Dedifferentiated amniotic fluid mesenchymal stem cell (primary cell): ENCODE results near the gene FOXO1.
"Not testable (repeated sequence)": the region's sequence is repeated elsewhere in the genome, so short reads cannot be mapped to it uniquely, and the experiment has no call there.

Experiments used
- DNase-seq: peaks from one replicate; pipeline ENCODE4 v3.0.0-alpha.2; 2016; ENCODE audit errors: extremely low spot score

Gene FOXO1

DNA sequence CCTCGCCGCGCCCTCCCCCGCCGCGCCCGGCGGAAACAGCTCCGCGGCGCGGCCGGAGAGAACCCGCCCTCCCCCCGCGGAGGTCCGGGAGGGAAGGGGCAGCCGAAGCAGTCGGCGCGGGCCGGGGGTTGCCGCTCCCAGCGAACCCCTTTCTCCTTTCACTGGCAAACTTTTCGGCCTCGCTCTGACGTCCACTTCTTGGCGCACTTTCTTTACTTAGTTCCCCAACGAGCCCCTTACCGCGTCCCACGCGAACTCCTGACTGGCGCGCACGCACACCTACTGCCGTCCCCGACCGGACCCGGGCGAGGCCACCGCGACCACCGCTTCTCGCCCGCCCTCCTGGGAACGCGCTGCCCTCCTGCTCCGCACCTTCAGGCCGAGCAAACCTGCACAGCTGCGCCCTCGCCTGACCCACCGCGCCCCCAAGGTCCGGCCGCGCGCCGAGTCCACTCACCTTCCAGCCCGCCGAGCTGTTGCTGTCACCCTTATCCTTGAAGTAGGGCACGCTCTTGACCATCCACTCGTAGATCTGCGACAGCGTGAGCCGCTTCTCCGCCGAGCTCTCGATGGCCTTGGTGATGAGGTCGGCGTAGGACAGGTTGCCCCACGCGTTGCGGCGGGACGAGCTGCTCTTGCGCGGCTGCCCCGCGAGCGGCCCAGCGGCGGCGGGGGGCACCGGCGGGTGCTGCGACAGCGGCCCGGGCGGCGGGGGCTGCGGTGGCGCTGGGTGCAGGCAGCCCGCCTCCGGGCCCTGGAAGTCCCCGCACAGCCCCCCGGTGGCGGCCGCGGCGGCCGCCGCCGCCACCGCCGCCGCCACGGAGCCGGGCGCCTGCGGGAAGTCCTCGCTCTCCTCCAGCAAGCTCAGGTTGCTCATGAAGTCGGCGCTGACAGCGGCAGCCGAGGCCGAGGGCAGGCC is 1.1 kb downstream of the FOXO1 start:
- no peak for DNase-seq

DNA sequence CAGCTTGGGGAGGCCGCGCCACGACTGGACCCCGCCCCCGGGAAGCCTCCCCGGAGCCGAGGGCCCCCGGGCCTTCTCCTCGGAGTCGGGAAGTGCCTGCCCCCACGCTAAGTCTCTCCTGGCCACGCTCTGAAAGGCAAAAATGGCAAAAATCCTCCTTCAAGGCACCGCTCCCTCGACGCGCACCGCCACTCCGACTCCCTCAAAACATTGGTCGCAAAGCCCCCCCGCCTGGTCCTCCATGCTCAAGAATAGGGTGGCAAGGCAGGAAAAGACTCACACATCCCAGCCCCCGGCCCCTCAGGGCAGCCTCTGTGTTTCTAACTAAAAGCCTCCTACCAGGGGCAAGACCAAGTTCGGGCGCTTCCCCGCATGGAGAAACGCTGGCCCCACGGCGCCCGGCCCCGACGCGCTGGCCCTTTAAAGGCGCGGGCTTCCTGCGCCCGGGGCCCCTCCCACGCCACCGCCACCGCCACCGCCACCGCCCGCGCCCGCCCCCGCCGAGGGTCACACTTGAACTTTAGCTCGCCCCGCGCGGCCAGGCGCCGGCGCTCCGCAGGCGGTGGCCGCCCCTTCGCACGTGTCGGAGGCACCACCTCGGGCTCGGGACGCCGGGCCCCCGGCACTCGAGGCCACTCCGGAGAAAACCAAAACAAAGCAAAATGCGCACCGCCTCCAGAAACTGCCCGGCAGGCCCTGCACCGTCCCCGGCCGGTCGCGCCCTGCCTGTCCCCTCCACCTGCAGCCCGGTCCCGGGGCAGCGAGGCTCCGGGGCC is 1.9 kb downstream of the FOXO1 start:
- DNase-seq: no peak

DNA sequence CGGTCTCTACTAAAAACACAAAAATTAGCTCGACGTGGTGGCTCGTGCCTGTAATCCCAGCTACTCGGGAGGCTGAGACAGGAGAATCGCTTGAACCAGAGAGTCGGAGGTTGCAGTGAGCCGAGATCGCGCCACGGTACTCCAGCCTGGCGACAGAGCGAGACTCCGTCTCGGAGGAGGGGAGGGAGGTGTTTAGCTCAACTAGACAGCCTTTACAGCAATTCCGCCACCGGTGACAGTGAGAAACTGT is 2.4 kb downstream of the FOXO1 start:
- DNase-seq: not testable (repeated sequence)

DNA sequence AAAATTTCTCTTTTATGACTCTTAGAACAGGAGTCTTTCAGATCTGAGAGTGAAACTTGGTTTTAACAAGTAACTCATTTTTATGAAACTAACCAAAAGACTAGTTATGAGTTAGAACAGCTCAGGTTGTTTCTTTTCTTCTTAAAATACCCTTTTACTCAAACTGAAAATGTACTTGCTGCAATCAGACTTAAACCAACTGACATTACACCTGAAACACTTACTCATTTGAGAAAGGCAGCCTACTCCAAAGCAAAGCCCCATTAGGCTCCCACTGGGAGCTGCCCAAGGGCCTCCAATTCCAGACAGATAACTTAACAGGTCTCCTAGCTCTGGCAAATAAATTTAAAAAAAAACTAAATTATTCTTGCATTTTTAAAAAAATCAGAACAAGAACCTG is 3.6 kb downstream of the FOXO1 start:
- no peak for DNase-seq

DNA sequence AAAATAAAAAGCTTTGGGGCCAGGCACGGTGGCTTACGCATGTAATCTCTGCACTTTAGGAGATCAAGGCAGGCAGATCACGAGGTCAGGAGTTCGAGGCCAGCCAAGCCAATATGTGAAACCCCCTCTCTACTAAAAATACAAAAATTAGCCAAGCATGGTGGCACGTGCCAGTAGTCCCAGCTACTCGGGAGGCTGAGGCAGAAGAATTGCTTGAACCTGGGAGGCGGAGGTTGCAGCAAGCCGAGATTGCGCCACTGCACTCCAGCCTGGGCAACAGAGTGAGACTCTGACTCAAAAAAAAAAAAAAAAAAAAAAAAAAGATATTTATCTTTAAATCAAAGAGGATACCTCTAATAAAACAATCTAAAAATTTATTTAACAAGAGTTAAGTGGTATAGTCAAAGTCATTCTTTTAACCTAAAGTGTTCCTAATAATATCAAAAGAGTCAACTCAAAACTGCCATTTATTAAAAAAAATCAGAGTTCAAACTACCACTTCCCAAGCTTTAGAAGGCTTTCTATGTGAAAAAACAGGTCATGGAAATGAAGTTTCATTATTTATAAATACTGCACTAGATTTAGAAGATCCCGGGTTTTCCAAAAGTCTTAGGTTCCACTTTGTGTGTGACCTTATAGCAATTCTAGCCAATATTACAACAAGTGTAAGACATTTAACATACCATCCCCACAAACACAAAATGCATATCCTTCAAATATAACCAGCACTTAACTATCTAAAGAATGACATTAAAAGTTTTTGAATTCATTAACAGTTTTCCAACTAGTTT is 4.4 kb downstream of the FOXO1 start:
- no peak for DNase-seq

DNA sequence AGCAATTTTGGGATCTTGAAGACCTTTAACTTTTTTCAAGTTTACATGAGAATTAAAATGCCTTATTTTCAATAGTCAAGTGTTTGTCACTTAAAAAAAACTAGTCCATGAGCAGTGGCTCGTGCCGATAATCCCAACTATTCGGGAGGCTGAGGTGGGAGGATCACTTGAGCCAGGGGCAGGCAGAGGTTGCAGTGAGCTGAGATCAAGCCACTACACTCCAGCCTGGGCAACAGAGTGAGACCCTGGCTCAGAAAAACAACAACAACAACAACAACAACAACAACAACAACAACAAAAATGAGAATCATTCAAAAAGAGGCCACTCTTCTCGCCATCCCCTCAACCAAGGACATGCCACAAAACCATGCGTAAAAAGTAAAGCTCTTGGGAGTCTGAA is 5.7 kb downstream of the FOXO1 start:
- DNase-seq: no peak

DNA sequence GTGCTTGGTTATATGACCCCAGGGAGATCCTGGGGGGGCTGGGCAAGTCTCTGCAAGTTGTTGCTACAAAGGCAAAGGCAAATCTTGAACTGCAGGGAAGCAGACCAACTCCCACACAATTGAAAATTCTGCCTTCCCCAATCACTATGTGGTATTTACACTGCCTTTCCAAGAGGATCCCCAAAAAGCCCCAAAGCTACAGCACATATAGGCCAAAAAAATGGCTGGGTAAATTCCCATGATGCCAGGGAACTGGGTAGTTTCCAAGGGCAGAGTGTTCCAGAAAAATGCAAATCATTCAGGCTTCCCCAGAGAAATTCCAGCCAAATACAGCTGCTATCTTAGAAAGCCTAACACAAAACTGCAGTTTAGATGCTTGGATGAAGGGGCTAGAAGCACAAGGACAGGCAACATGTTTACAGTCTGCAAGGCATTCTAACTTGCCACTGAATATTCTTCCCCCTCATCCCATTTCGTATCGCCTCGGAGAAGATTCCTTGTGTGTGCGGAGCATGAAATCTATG is 6.2 kb downstream of the FOXO1 start:
- DNase-seq: no peak

DNA sequence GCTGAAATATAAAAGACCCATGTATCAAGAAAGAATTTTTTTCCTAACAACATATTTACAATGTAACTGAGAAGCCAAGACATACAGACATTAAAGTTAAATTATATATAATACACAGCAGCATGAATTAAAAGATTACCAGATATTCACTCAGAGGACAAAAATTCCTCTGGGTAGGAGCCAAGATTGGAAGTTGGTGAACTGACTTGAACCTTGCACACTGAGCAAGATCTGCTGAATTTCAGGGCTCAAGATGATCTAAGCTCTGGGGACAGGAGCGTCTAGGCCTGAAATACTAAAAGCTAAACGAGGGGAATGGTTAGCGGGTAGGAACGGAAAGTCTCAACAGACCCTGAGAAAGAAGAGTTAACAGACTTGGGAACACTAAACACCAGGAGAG is 8.5 kb downstream of the FOXO1 start:
- no peak for DNase-seq

DNA sequence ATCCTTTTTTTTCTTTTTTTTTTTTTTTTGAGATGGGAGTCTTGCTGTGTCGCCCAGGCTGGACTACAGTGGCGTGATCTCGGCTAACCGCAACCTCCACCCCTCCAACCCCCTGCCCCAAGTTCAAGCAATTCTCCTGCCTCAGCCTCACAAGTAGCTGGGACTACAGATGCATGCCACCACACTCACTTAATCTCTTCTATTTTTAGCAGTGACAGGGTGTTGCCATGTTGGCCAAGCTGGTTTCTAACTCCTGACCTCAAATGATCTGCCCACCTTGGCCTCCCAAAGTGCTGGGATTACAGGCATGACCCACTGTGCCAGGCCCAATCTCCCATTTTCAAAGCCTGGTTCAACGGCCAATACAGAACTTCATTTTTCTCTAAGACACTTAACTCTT is 9.1 kb downstream of the FOXO1 start:
- DNase-seq: no peak

DNA sequence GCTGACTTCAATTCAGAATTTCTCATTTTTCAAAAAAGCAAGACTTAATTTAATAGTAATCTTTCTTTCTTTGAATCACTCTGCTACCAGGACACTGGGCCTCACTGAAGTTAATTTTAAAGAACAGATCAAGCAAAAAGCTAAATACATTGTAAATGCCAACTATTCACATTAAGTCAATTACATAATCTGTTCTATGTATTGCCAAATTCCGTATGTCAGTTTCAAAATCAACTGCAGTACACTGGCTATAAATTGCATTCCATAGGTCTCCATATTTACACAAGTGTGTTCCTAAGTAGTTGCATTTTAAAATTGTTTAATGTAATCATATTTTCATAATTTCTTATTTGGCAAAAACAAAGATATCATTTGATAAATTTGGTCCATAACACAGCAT is 10.1 kb downstream of the FOXO1 start:
- no peak for DNase-seq

DNA sequence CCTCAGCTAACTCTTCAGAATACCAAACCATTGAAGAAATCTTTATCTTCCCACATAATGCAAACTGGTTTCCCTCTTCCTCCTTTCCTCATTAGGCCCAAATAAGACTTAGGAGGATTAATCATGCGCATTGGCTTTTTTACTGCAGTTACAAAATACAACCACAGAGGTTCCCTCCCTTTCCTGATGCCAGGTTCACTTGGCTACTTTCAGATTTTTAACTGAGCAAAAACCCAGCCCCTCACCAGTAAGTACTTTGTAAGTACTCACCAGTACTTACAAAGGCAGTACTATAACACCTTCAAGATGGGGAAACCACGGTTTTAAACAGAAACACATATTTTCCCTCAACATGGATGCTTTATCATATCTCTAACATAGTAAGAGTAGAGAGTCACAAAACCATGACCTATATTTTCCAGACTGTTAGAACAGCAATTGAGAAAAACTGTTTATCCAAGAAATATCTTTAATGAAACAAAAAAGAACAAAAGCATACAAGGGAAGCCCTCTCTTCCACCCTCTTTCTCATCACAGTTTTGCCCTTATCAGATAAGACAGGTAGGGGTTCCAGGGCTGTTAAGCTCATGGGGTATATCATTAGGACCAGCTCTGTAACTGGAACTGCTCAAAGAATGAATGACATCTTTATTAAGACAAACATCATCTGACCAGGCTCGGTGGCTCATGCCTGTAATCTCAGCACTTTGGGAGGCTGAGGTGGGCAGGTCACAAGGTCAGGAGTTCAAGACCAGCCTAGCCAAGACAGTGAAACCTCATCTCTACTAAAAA is 12.7 kb downstream of the FOXO1 start:
- no peak for DNase-seq

DNA sequence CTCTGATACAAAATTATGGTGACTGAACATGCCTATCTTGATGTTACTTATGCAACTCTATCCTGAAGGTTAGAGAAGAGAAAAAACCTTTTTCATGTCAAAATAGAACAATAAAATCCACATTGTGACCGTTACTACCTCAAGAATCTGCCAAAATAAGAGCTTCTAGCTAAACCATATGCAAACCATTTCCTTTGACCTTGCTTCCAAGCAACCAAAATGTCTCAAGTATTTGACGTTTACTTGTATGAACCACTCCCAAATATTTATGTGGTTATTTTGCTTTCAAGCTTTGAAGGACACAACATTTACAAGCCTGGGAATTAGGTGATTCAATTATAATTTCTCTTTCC is 13.9 kb downstream of the FOXO1 start:
- no peak for DNase-seq

DNA sequence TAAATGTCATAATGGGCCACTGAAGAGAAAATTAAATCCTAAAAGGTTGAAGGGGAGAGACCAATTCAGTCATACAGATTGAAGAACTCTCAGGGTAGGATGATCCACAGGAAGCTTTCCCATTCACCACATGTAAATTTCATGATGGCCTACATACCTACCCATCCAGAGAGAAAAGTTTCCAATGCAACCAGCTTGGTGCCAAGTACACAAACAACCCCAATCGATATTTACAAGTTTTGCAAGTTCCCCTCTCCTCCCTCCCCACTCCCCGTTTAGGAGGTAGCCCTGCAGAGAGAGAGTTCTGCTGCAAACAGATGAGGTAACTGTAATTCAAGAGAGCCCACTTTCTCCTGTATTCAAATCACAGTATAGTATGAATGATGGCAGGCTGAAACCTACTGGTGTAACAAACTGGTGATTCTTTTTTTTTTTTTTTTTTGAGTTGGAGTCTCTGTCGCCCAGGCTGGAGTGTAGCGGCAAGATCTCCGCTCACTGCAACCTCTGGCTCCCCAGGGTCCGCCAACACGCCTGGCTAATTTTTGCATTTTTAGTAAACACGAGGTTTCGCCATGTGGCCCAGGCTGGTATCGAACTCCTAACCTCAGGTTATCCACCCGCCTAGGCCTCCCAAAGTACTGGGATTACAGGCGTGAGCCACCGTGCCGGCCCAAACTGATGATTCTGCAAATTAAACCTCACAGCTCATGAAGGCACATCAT is 14.4 kb downstream of the FOXO1 start:
- no peak for DNase-seq

DNA sequence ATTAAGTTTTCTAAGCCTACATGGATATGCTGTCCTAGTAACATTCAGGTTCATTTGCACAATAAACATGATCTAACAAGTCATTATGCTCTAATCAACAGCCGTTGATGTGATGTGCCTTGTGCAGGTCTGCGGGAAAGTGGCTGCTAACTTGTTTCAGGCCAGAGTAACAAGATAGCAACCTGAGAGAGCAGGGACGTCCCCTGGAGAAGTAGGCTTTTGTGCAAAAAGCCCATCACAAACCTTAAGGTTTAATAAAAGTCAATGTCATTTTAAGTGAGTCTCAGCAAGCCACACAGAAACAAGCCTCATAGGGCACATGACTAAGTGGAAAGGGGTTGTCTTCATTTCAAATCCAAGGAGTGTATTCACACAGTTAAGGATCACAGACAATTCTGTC is 17.6 kb downstream of the FOXO1 start:
- no peak for DNase-seq

DNA sequence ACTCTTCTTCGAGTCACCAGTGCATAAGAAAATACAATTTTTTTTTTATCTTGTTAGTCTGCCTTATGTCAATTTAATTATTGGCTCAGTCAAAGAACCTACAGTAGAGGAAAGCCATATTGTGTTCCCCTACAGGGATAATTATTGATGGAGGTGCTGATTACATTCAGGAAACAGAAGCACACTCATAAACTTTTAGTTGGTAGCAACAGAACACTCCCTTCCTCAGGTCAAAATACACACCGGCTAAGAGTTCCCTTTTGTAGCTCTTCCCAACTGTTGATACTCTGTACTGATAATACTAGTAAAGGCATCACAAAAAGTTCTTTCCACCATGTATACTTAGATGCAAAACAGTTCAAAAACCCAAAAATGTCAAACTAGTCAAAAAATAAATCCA is 18.4 kb downstream of the FOXO1 start:
- no peak for DNase-seq

DNA sequence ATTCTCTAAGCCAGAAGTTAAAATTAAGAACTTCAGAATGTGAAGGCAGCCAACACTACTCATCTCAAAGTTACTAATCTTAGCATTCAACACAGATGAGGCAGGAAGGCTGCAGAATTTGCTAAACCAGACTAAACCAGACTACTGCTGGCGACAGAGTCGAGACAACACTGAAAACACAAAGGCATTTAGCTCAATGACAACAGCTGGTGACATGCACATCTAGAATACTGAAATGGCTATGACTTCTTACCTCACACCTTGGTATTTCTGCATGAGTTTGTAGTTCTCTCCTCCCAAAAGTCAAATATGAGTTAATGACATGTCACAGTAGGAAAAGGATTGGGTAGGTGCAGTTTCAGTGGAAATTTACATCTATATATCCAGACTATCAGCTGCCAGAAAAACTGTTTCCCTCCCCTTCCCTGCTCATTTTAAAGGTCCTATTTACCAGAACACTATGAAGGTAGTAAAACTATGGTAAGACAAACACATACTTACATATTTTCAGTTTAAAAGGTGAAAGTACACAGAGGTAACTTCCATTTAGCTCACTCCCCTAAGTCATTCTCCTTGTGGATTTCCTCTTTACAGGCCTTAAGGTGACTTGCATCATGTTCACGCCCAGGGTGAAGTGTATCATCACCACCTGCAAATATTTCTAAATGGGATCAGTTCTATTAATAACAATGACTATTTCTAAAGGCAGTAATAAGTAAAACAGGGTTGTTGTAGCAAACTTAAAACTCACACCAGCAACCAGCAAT is 21.4 kb downstream of the FOXO1 start:
- DNase-seq: no peak

DNA sequence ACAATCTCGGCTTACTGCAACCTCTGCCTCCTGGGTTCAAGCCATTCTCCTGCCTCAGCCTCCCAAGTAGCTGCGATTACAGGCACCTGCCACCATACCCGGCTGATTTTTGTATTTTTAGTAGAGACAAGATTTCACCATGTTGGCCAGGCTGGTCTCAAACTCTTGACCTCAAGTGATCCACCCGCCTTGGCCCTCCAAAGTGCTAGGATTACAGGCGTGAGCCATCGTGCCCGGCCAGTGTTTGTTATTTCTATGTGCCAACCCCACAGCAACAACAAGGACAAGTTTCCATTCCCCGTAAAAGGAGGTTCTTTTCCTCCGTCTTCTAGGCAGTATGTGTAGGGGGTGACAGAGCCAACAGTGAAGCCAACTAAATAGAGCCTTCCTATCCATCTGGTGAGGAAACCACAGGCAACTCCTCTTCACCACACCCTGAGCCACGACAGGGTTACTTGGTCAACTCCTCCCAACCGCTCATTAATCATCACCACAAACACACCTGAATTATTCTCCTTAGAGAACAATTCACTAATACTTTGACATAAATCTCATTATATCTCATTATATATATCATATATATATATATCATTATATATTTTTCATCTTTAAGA is 25.5 kb downstream of the FOXO1 start:
- no peak for DNase-seq

DNA sequence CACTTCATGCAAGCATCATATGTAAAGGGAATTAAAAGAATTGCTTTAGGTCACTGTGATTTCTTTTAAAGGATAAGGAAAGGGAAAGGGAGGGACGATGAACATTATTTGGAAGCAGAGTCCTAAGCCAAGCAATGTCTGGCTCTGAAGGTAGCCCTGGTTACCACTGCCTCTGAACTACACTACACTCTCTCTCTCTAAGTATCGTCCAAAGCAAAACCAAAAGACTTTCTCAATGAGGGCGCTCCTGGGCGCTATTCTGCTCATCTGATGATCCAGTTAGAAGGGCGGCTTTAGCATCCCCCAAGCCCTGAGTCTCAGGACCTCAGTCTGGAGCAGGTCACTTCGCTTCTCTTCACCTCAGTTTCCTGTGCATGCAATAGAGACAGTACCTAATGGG is 26.2 kb downstream of the FOXO1 start:
- no peak for DNase-seq

DNA sequence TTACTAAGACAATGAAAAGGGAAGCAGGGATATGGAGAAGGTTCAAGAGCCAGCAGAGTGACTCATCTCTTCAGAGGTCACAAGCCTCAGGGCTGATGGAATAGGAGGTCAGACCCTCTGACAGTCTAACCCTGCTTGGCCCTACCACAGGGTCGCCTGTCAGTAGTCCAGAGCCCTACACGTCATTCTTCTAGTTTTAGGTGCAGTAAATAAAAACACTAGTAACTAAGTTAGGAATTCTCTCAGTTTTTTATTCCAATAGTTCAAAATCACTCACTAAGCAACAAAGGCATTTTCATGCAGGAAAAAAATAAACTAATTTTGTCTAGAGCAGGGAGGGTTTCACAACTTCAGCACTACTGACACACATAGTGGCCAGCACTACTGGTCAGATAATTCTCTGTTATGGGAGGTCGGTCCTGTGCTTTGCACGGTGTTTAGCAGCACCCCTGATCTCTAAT is 27.2 kb downstream of the FOXO1 start:
- no peak for DNase-seq

DNA sequence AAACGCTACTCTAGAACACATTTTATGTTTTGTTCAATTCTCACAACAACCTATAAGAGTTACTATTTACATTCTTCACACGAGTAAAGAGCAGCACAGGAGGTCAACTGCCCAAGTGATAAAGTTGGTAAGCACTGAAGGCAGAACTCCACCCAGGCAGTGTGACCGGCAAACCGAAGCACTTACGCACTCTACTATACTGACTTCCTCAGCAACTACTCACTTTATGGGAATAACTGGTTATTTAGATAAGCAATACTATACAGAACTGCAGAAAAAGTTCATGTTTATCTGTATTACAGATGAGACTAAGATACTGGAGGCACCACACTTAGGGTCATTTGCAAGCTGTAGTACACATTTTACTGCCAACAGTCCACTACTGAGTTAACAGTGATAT is 28.8 kb downstream of the FOXO1 start:
- no peak for DNase-seq
